HG03520 (cell line): Measurements from ENCODE around the gene FAM83F.
"Not testable (repeated sequence)": the region's sequence is repeated elsewhere in the genome, so short reads cannot be mapped to it uniquely, and the experiment has no call there.

Experiments
- ATAC-seq: cut with Tn5 transposase; IDR thresholded peaks from one replicate; pipeline ENCODE4 v1.9.1; 2021; ENCODE audit warnings: mild to moderate bottlenecking, moderate library complexity; ENCODE audit not compliant: unreplicated experiment

FAM83F gene

DNA sequence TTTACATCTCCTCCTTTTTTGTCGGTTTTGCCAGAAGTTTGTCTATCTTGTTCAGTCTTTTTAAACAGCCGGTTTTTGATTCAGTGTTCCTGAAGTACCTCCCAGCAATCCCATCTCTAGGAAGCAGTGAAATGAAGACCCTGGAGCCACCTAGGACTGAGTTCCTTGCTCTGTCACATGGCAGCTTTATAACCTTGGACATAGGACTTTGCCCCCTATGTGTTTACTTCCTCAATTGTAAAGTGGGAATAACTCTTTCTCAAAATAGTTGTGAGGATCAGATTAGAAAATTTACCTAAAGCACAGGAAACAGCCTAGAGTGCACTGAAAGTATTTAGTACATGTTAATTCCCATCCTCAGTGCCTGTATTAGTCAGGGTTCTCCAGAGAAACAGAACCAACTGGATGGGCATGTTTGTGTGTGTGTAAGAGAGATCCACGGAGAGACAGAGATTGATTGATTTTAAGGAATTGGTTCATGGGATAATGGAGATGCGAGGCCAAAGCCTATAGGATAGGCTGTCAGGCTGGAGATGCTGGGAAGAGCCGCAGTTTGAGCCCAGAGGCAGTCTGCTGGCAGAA lies 20.0 kb downstream of the FAM83F start:
- no peak for ATAC-seq

DNA sequence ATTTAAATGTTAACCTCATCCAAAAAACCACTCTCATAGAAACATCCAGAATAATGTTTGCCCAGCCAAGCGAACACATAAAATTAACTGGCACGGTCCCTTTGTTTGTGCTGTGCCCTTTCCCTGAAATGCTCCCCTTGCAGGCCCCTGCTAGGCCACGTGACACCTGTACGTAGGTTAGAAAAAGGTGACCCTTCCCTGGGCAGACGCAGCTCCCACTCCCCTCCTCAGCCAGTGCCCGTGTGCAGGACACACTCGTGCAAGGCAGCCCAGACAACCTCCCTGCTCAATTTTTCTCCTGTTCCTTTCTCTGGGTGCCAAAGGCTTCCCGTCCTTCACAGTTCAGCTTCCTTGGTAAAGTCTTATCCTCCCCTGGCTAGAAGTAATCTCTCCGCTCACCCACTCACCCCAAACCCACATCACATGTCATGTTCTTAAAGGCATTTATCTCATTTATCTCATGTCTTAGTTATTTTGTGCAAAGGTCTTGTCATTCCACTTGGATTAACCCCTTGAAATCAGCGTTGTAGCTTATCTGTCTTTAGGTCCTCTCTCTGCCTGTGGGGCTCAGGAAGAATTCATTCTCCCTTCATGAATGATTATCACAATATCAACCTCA lies 20.7 kb downstream of the FAM83F start:
- ATAC-seq = no peak

DNA sequence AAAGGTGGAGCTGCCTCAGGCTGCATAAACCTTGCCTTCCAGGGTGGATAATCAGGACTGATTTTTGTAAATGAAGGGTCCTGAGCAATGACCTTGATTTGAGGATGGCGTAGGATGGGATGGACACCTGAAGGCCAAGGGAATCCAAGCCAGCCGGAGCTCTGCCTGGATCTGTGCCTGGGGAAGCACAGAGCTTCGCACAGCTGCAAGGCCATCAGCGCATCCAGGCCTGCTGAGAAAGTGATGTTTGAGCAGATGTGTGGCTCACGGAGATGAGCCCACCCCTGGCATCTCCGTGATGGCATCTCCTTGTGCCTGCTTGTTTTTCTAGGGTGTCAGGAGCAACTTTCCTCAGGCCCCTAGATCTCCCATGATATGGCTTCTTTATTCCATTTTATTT lies 23.3 kb downstream of the FAM83F start:
- ATAC-seq = no peak

DNA sequence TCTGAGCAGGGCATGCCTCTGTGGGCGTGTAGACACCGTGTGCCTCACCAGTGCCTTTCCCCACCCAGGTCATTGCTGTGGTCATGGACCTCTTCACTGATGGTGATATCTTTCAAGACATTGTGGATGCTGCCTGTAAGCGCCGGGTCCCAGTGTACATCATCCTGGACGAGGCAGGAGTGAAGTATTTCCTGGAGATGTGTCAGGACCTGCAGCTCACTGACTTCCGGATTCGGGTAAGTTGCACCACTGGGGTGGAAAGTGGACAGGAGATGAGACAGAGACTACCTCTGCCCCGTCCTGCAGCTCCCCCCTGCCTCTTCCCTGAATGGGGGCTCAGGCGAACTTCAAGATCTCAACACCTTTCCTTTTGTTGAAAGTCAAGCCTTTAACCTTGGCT lies 24.3 kb downstream of the FAM83F start:
- no peak for ATAC-seq

DNA sequence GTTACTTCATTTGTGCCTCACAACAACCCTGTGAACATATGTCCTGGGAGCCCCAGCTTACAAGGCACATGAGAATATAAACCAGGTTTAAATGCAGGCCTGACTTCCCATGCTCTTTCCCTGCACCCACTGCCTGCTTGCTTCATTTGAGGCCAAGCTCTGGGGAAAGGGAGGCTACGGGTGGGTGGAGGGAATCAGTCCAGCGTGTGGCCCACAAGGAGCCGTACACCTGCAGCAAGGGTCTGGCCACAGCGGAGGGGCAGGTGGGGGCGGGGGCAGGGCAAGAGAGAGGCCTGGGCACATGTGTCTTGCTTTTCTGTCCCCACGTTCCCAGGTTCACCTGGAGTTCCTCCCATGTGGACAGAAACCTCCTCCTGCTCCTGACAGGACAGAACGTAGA lies 26.2 kb downstream of the FAM83F start:
- no peak for ATAC-seq

DNA sequence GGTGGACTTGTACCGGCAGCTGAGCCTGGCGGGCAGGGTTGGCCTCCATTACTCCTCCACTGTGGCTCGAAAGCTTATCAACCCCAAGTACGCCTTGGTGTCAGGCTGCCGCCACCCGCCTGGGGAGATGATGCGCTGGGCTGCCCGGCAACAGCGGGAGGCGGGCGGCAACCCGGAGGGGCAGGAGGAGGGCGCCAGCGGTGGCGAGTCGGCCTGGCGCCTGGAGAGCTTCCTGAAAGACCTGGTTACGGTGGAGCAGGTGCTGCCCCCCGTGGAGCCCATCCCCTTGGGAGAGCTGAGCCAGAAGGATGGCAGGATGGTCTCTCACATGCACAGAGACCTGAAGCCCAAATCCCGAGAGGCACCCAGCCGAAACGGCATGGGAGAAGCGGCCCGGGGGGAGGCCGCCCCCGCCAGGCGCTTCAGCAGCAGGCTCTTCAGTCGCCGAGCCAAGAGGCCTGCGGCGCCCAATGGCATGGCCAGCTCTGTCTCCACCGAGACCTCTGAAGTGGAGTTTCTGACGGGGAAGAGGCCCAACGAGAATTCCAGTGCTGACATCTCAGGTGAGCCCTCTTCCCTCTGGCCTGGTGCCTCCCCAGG lies 26.7 kb downstream of the FAM83F start:
- no peak for ATAC-seq

DNA sequence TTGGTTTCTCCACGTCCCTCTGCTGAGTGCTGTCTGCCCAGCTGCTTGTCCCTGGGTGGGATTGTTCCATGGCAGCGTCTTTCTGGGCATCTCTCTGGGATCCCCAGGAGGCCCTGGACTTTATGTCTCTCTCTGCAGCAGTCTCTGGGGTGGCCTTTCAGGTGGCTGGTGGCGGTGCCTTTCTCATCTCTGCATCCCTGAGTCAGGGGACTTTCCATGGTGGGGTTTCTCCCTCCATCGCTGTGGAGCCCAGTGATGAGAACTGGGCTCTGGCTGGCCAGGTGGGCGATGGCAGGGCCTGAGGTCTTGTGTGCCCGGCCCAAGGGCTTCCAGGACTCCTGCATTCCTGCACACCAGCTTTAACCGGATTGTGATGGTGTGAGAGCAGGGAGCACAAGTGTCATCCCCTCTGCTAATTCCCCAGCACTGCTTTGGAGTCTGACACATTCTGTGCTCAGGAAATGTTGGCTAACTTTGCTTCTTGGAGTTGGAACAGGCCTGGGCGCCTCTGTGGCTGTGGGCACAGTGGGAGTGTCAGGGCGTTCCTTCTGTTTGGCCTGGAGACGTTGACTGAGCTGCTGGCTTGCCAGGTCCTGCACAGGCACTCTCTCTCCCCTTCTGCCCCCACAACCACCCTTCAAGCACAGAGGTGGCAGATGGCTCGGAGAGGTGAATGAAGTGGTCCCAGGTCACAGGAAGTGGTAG lies 27.9 kb downstream of the FAM83F start:
- ATAC-seq = no peak

DNA sequence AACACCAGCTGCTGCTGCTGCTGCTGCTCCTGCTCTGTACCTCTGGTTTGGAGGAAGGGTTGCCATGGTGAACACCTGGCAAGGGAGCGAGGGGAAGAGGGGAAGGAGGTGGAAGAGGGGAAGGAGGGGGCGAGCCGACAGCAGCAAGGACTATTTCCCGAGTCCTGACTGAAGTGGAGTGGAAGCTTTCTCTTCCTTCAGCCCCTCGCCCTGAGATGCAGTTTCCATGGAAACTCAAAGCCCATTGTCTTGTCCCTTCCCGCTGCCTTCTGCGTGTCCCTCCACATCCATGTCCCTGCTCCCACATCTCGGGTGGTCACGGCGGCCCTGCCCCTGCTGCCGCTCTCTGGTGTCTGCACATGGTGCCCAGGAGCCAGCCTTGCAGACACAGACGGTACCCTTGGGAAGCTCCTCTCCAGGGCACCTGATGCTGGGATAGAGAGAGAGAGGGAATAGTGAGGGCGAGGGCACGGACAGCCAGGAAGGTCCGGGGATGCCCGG lies 28.6 kb downstream of the FAM83F start:
- no peak for ATAC-seq

DNA sequence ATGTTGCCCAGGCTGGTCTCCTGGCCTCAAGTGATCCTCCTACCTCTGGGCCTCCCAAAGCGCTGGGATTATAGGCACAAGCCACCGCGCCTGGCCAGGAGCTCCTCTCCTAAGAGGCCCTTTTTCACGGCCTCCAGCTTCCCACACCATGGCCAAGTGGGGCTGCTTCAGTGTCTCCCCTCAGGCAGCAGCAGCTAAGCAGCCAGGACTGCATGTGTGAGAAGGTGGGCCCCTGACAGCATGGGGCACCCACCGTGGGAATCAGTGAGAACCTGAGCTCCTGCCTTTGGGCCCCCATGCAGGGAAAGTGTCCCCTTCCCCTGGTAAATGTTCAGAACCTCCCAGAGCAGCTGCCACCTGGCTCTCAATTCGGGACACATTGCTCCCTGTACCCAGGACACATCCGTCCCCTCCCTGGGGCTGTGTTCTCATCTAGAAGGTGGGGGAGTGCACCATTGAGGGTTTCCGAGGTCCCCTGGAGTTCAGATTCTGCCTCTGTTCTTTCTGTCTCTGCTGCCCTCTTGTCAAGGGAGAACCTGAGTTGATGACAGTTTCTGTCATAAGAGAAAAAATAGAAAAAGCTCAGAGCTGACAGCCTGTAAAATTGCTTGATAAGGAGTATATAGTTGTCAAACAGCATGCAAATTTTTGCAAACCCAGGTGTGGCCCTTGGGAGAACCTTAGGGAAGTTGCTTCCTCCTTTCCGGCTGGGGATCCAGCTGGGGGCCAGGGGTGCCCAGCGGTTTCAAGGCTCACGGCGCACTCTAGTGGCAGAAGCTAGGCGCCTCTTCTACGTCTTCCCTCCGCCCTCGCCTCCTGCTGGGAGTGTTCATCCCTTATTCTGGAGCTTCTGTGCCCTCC lies 29.7 kb downstream of the FAM83F start:
- no peak for ATAC-seq

DNA sequence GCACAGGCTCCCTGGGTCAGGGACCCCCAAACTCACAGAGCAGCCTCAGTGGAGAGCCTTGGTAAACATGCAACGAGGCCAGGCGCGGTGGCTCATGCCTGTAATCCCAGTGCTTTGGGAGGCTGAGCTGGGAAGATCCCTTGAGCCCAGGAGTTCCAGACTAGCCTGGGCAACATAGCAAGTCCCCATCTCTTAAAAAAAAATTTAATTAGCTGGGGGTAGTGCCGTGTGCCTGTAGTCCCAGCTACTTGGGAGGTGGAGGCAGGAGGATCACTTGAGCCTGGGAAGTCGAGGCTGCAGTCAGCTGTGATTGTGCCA lies 30.3 kb downstream of the FAM83F start:
- ATAC-seq = not testable (repeated sequence)

DNA sequence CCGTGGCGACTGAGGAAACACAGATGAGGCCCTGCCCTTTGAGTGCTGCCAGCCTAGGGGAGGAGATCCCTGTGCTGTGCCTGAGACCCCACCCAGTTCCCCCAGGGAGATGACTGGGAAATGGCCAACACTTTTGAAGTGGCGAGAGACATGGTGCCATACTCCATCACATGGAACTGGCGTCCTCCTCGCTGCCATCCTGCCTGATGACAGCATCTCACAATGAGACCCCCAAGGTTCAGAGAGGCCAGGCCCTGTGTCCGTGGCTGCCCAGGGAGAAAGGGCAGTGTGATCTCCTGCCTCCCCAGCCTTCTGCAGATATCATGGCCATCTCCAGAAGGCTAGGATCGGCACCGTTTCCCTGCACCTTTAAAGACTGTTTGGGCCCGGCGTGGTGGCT lies 31.1 kb downstream of the FAM83F start:
- ATAC-seq = no peak

DNA sequence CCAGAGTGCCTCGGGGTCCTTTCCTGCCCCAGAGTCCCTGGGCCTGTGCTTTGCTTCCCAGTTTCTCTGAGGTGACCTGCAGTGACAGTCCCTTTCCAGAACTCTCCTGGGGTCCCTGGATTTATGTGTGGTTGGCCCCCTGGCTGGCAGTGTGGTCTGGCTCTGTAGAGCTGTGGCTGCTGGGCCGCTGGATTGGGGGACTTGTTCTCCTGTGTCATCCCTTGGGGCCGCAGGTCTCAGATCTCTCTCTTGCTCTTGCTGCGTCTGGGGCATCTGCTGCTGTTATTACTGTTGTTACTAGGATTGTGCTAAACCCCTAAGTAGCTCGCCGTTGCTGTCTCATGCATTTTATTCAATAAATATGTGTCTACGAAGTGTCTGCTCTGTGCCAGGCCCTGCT lies 31.9 kb downstream of the FAM83F start:
- no peak for ATAC-seq

DNA sequence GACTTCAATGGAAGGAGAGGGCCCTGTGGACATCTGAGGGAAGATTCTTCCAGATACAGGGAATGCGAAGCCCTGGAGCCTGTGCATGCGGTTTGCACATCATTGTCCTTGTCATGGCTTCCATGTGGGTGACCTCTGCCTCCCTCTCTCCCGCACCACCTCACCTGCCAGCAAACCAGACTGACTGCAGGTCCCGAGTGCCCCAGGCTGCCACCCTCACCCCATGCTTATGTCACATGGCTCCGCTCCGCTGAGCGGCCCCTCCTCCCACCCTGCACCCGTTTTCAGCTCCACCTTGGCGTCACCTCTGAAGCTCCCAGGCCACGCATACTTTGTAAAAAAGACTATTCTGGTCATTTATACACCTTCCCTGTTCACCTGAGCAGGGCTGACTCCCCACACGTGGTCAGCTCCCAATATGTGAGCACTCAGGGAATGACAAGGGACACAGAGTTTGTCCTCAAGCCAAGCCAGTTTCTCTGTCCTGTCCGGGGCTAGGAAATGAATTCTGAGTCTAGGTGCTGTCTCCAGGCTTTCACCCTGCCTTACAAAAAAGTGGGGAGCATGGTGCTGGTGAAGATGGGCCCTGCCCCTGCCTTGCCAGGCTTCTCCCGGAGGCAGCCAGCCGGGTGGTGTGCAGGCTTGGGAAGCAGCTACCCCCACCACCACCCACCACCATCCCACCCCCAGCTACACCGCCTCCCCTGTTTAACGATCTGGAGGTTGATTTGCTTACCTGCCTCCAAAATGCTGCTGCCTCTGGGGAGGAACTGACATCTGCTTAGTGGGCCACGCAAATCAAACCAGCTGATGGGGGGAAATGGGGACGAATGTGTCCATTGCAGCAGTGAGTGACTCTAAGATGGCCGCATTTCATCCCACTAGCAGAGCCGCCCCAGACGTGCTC lies 32.7 kb downstream of the FAM83F start:
- ATAC-seq = no peak

DNA sequence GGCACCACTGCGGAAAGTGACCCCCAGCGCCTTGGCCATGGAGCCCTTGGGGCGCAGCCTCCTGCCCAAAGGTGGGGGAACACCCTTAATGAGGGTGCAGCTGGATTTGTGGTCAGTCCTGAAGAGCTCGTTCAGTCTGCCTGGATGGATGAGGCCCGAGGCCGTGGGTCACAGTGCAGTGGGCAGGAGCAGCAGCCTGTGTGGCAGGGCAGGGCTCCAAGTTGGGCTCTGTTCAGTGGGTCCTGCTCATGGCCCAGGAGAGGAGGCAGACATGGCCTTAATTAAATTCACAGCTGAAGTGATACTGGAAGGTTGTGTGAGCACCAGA lies 33.3 kb downstream of the FAM83F start:
- ATAC-seq = no peak

DNA sequence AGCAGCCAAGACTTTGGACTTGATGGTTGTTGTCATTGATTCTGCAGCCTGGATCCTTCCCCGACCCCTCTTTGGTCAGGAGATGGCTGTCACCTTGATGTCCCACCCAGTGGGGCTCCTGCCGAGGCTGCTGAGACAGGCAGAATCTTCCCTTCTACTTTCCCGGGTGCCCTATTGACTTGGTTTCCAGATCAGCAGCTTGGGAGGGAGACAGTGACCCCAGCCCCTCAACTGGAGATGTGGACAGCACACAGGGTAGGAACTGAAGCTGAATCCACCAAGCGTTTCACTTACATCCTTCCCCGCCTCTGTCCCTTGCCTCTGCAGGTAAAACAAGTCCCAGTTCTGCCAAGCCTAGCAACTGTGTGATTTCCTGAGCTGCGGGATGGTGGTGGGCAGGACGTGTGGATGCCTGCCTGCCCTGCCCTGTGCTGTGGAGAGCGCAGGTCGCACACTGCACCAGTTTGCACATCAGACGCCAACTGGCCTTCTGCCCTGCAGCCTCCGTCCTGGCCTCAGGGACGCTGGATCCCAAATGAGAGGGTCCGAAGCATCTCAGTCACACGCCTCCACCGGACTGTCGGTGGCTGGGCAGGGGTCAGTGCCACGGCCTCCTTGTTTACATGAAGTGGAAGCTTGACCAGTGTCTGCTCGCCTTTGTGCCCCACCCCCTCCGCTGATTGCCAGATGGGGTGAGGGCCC lies 34.6 kb downstream of the FAM83F start:
- no peak for ATAC-seq

DNA sequence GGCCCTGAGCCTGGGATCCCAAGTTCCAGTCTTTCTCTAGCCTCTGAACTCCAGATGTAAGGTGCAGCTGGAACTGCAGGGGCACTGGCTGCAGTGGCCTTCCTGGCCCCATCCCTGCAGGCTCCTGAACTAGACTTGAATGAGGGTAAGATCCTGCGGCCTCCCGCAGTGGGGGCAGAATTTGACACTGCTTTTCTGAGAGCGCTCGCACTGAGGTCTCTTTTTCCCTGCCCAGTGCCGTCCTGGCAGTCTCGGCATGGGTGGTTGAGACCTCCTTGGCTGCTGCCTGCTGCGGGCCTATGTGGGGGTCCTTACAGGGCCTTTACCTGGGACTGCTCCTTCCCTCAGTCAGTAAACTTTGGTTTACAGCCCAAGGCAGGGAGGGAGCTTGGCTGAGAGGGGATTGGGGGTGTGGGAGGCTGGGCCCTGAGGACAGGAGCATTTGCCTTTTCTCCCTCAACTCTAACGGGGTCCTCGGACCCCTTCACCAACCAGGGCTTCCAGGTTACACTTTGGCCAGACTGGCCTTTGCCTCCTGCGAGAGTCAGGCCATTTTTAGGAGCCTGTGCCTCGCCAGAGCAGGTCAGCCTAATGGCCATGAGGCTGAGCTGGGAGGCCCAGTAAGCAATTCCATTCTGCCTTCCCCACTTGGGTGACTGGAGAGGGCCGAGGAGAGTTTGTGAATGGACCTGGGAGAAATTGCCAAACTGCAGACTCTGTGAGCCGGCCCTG lies 35.4 kb downstream of the FAM83F start:
- no peak for ATAC-seq

DNA sequence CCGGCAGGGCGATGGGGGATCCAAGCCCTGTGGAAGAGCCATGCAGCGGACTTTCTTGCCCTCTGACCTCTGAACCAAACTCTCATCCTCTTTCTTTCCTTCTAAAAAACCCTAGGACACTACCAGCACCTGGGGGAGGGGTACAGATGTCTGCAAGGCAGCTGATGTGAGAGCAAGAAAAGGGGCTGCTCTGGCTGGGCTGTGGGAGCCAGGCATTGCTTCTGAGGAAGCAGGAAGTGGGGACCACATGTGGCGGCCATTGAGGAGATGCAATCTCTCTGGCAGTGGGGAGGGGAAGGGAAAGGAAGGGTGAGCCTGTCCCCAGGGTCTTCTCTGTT lies 36.0 kb downstream of the FAM83F start:
- no peak for ATAC-seq

DNA sequence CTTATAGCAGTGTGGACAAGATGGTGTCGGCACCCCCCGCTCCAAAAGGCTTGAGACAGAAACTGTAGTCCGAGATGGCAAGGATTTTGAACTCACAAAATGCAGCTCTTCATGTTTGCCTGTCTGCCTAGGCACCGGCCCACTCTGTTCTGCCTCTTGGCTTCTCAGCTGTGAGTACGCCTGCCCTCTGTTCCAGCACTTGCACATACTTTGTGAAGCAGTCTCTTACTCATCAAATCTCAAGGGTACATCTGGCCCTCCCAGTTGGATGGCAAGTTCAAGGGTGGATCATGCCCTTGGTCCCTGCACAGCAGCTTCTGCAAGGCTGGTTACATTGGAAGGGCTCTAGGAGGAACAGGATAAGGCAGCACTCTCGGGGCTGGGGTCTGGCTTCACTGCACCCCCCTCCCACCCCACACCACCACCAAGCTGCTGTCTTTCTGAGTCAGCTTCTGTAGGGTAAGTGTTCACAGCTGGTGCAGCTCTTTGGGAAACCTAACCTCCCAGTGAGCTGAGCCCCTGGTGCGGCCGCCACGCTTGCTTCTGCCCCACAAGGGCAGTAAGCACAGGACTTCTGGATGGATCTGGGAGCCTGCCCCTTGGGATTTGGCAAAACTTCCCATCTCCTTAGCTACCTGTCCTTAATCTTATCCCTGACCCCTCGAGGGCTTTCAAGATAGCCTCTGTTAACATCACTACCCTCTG lies 37.2 kb downstream of the FAM83F start:
- ATAC-seq = no peak
